Medulla oblongata (tissue), 1 donor: Measurements from ENCODE around the gene FAM83E.
A peak's percentile ranks its signal among the peaks of the same experiment; 100 is the strongest.
"Not testable (repeated sequence)": the region's sequence is repeated elsewhere in the genome, so short reads cannot be mapped to it uniquely, and the experiment has no call there.

ENCODE experiments used
- DNase-seq: peaks from one replicate; pipeline ENCODE4 v3.0.0-alpha.2; 2015; ENCODE audit errors: extremely low spot score

FAM83E gene

GRCh38 chr19:48641850-48642249 lies 27.0 kb upstream of the FAM83E start:
- no peak for DNase-seq

DNA sequence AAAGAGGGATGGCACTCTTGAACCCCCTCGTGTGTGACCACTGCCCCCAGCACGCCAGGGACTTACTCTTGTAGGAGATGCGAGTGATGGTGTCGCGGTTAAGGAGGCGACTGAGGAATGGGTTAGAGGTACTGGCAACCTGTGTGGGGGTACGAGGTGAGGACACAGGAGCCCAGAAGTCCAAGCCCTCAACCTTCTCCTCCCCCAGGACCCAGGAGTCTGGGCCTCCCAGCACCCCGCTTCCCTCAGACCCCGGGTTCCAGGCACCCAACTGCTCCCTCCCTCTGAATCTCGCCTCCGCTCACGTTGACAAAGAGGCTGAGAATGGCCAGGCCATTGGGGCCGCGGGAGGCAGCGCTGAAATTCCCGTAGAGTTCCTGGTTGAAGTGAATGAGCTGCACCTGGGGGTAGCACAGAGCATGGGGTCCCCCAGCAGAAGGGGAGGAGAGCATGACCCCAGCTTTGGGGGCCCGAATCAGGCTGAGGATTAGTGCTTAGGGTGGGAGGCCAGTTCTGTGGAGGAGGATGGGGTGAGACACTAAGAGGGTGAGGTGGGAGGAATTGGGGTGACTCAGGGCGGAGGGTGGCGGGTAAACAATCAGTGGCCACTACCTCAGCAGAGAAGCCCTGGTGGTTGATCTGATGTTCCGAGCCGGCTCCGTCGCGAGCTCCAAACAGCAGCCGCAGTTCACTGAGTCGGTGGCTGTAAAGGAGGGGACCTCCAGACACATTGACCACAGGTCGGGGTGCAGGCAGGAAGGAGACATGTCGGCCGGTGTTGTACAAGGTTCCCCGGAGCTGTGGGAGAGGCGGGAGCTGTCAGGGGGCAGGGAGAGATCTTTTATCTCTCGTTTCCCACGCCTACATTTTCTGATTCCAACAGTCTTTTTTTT lies 24.9 kb upstream of the FAM83E start:
- DNase-seq: no peak

- no peak for DNase-seq
Observed at GRCh38 chr19:48638831-48639381, 24.0 kb upstream of the FAM83E start.

DNA sequence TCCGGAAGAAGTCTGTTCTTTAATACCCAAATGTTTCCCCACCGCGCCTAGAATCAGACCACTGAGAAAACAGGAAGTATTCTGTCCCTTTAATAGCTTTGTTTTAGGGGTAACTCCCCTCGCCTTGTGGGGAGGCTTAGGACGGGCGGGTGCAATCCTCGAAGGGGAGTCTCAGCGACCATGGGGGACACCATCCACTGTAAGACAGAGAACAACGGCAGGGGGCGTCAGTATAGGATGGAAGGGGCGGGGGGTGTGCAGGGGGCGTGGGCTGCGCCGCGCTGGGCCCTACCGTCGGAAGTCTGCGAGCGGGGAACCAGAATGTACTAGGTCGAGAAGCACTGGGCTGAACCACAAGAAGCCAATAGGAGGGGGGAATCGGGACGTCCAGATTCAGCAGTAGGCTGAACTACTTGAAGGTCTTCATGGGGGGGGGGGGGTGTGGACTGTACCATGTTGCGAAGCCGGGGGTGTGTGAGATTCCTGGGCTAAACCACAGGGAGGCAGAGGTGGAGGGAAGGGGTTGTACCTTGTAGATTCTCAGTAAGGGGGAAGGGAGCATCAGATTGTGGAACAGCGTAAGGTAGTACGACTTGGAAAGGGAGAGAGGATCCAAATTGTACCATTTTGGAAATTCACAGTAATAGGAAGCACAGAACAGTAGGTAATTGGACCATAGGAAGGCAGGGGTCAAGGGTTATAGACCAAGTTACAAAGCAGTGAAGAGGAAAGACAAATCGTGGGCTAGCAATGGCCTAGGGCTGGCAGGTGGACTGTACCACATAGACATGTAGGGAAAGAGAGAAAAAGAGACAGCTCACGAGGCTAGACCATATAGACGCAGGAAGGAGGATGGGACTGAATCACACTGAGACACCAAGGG lies 23.3 kb upstream of the FAM83E start:
- DNase-seq: peak; percentile 96

DNA sequence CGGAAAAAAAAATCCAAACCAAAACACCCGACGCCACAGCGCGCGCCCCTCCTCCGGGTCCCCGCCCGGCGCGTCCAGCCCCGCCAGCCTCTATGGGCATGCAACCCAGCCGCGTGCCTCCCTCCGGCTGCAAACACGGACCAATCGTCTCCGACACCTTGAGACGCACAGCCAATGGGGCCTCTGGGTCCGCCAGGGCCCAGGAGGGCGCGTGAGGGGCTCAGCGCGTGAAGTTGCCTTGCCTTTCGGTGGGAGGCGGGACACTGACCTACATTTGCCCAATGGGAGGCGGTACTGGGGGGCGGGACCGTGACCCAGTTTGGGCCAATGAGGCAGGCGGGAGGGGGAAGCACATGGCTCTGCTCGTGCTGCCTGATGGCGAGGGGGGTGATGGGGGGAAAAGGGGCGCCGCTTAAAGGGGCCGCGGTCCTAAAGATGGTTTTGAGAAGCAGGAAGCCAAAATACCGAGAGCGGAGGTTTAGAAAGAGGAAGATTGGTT lies 22.6 kb upstream of the FAM83E start:
- DNase-seq: peak; percentile 100

DNA sequence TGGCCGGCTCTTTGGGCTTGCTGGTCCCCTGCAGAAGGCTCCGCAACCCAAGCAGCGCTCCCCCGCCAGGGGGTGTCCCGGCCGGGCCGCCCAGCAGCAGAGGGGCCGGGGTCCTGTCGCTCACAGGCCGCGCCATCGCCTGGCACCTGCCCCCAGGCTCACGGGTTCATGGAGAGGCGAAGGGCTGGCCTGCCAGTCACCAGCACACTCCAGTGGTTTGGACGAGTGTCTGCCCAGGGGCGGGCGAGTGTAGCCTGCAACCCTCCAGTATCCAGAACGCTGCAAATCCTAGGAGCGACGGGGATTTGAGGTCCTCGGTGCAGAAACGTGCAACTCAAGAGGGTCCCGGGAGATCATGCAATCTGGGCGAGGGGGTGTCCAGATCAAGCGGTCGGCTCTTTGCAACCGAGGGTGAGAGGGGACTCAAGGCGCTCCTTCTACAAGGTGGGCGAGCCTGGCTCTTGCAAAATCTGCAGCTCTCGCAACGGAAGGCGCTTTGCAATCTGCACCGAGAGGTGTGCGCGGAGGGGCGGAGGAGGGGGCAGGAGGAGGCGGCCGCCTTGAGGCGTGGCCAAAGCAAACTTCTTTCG lies 22.1 kb upstream of the FAM83E start, which contains the start of gene DBP:
Gene DBP (minus strand): TSS at position 521 of the 590 bp plus-strand sequence. CDS start 385 bp downstream, at position 136.
- no peak for DNase-seq

DNA sequence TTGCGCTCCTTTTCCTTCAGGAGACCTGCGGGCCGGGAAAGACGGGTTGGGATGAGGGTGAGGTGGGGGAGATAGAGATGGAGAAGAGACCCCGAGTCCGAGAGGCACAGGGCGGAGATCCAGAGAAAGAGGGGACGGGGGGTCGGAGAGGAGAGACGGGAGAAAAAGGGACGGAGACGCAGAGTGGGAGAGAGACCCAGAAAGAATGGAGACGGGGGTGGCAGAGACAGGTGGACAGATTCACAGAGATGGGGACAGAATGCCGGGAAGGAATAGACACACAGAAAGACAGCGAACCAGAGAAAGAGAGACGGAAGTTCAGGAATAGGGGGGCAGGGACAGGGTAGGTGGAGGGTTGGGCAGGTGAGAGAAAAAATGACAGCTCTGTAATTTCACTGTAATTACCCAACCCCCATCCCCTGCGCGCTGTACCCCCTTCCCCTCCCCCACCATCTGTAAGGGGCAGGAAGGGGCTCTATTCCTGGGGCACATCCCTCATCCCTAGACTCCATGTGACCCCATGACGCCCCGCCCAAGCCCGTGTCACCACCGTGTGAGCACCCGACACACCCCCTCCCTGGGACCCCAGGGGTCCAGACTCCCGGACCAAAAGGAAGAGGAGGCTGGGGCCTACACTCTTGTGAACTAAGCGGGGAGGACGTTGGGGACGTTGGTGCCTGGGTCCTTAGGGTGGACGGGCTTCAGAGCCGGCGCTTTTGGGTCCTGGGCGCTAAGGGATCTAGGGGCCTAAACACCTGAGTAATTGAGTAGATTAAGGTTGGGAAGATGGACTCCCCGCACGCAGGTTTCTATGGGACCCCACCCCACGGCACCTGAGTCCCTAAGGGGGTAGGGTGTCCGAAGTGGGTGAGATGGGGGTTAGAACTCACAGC lies 21.3 kb upstream of the FAM83E start:
- DNase-seq: peak; percentile 79

GRCh38 chr19:48635263-48635965 lies 20.5 kb upstream of the FAM83E start:
- DNase-seq: peak; percentile 75

DNA sequence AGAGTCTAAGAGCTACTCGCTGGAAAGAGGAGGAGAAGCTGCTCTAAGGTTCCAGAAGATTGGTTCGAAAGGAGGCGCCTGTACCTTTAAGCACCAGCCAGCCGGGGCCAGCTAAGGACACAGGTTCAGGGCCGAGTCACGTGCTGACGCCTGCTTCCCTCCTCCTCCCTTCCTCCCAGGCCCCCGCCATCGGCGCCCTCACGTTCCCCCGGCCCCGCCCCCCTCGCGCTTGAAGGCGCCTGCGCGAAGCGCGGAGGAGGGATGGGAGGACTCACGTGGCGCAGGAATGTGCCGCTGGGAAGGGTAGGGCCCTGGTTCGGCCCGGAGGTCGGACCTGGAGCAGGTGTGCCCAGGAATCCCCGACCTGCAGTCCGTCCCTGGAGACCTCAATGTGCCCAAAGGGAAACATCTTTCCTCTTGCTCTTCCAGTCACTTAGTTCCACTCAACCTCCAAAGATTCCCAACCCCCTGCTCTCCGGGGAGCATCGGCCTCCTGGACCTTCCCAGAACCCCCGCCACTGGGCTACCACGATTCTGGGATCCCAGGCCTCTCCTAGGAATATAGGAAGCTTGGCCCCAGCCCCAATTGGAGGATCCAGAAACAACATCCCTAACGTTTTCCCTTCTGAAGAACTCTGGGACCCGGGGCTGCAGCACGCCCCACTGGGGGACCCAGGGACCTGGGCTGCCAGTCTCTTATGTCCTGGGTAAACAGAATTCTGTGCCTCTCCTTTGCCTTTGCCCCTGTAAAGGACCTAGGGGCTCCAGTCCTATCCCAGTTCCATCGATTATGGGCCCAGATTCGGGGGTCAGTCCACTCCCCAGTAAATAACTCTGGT lies 19.8 kb upstream of the FAM83E start:
- DNase-seq: peak; percentile 96

GRCh38 chr19:48634036-48634342 lies 19.1 kb upstream of the FAM83E start:
- no peak for DNase-seq

- no peak for DNase-seq
Observed at GRCh38 chr19:48633148-48634035, 18.5 kb upstream of the FAM83E start.

GRCh38 chr19:48632692-48633147 lies 17.8 kb upstream of the FAM83E start:
- DNase-seq: no peak

DNA sequence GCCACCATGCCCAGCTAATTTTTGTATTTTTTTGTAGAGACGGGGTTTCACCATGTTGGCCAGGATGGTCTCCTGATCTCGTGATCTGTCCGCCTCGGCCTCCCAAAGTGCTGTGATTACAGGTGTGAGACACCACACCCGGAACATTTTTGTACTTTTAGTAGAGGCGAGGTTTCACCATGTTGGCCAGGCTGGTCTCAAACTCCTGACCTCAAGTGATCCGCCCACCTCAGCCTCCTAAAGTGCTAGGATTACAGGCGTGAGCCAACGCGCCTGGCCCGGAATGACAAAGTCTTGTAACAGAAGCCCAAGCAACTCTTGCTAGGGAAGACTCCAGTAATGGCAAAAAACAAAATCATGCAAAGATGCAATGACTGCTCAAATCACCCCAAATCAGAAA lies 17.4 kb upstream of the FAM83E start:
- DNase-seq: not testable (repeated sequence)

GRCh38 chr19:48631225-48631624 lies 16.3 kb upstream of the FAM83E start:
- no peak for DNase-seq

DNA sequence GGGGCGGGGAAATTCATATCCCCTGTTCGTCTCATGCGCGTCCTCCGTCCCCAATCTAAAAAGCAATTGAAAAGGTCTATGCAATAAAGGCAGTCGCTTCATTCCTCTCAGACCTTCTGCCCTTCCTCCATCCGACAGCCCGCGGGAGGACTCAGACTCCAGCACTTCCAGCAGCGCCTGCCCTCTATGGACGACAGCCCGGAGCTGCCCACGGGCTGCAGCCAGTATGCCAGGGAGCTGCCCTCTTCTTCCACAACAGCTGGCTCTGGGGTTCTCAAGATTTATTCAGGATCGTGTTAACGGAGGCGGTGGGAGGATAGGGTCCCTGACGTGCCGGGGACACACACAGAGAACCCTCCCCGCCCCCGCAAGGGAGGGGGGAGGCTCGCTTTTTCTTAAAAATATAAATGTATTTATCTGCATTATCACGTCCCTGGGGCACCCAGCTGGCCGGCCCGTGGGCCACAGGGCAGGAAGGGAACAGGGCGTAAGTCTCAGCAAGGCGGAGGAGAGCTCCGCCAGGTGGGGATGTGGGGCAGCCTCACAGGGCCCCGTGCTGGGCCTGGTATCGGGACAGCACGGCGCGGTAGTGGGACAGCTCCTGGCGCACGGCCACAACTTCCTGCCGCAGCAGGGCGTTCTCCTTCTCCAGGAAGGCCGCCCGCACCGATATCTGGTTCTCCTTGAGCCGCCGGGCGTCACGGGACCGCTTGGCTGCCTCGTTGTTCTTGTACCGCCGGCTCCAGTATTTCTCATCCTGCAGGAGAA lies 15.6 kb upstream of the FAM83E start:
- no peak for DNase-seq

- DNase-seq: no peak
Observed at GRCh38 chr19:48629599-48630295, 14.9 kb upstream of the FAM83E start.

DNA sequence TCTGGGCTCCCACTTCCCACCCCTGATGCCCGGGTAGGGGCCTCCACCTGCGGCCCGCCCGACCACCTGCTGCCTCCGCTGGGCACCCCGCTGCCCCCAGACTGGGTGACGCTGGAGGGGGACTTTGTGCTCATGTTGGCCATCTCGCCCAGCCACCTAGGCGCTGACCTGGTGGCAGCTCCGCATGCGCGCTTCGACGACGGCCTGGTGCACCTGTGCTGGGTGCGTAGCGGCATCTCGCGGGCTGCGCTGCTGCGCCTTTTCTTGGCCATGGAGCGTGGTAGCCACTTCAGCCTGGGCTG lies 14.4 kb upstream of the FAM83E start:
- no peak for DNase-seq
